GM20431 (cell line): ENCODE results near the gene CKAP5.
"Not testable (repeated sequence)": the region's sequence is repeated elsewhere in the genome, so short reads cannot be mapped to it uniquely, and the experiment has no call there.

Source experiments
- in situ Hi-C: fragments of 300-500 bp; cut with MseI, MboI; formaldehyde crosslinking; loops from one replicate; pipeline ENCODE4 v1.15.0; 2020; ENCODE audit warnings: low sequenced_read_pairs; ENCODE audit not compliant: unreplicated experiment

Gene CKAP5

DNA sequence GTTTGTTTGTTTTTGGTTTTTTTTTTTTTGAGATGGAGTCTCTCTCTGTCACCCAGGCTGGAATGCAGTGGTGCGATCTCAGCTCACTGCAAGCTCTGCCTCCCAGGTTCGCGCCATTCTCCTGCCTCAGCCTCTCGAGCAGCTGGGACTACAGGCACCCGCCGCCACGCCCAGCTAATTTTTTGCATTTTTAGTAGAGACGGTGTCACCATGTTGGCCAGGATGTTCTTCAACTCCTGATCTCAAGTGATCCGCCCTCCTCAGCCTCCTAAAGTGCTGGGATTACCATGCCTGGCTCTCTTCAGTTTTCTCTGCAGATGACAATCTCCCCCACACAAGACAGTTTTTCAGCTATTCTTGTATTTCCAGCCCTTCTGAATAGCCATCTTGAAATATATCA, 136.7 kb downstream of the CKAP5 start:
- in situ Hi-C loops, result not testable (repeated sequence)

DNA sequence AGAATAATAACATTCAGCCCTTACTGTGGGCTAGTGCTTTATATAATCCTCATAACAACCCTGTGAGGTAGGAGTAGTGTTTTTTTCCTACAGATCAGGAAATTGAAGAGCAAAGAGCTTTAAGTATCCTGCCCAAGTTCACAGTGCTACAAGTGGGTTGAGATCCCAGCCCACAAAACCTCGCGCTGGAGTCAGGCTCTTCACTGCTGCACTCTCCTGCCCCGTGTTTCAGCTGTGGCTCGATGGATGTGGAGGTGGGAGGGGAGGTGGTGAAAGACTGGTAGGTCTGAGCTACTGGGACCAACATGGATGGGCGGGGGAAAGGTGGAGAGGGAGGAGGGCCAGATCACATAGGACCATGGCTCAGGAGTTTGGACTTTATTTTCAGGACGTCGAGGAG, 139.2 kb downstream of the CKAP5 start:
- in situ Hi-C loops, result no loop called here

GRCh38 chr11:46705070-46705688, 140.9 kb downstream of the CKAP5 start:
- in situ Hi-C loops, result no loop called here

DNA sequence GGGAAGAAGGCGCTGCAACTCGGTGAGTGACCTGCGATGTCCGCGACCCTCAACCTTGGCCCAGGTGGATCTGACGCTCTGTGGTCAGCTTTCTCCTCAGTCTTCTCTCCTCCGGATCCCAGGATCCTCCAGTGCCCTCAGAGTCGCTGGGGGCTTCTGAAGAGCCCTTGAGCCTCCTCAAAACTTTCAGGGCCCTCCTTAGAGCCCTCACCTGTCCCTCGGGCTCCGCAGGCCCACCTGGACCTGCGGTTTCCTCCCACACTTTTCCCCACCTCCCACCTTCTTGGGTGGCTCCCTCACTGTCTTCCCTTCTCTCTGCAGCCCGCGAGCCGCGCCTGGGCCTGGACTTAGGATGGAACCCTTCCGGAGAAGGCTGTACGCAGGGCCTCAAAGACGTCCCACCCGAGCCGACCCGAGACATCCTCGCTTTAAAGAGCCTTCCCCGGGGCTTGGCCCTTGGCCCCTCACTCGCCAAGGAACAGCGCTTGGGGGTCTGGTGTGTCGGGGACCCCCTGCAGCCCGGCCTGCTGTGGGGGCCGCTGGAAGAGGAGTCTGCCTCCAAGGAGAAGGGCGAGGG, 144.9 kb downstream of the CKAP5 start:
- in situ Hi-C loops, result no loop called here

DNA sequence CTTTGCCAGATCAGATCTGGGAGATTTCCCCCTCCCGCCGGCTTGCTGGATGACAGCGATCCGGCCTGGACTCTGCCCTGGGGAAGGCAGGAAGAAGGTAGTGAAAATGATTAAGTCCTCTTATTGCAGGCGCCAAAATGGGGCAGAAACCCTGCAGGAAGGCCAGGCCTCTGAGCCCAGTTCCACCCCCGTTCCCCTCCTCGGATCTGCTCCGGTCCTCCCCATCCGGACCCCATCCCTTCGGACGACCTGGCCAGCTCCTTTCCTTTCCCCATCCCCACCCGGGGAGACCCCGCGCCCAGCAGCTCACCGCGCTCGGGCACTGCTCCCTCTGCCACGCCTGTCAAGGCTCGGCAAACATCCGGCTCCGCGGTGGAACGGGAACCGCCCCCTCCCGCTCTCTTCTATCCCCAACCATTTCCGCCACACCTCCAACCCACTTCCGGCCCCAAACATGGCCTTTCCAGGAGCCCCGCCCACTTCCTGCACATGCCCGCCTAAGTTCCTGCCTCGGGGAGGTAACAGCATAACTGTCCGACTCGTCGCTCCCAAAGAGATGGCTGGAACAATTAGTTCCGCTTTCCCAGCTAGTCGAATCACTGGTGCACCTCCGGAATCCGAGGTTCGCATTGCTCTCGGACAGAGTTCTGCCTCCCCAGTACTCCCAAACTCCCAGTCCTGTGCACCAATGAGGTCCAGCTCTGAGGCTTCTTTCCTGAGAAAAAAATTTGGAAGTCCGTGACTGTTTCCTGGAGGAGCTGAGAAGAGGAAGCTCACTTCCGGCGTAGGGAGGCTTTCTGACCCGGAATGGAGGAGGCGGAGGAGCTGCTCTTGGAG, 145.6 kb downstream of the CKAP5 start, which contains the start of the genes ARHGAP1 and ZNF408:
TSS of gene ARHGAP1 (minus strand) at position 379 of the 837 bp plus-strand sequence. CDS start 4,512 bp downstream, outside the sequence.
TSS of gene ZNF408 (plus strand) at position 791 of the 837 bp plus-strand sequence. CDS start at position 808, 17 bp downstream.
- in situ Hi-C loops, result no loop called here

GRCh38 chr11:46698597-46698996, 147.5 kb downstream of the CKAP5 start:
- in situ Hi-C loops, result no loop called here

GRCh38 chr11:46697723-46698122, 148.4 kb downstream of the CKAP5 start:
- in situ Hi-C loops, result no loop called here

- in situ Hi-C loops, result no loop called here
These were observed 148.8 kb downstream of the CKAP5 start for GRCh38 chr11:46697303-46697702.

DNA sequence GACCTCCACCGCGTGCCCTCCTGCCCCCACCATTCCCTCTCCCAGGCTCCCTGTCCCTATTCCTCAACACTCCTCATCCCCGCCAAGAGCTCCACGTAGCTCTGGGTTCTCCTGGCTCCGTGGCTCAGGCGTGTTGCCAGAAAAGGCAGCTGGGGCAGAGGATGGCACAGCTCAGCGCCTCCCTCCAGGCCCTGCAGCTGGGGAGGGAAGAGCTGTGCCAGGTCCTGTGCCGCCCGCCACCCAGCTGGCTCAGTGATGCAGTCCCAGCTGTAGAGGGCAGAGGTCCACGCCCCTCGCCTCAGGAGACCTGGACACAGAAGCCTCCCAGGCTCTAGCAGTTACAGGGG, 149.9 kb downstream of the CKAP5 start:
- in situ Hi-C loops, result no loop called here

GRCh38 chr11:46695345-46696211, 150.5 kb downstream of the CKAP5 start:
- in situ Hi-C loops, result no loop called here

DNA sequence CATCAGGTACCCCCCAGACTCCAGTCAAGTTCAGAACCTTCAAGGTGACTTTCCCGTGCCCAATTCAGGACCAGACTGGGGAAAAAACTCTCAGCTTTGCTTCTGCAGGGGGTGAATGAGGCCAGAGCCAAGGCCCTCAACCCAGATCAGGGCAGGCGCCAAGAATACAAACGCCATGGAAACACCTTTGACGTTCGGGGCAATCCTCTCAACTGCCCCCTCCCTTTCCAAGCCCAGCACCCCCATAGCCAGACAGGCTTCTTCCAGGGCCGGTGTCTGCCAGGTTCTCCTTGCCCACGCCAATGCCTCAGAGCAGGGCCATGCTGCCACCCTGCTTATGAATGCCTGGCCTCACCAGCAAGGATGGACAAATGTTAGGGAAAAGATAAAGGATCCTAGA, 151.5 kb downstream of the CKAP5 start:
- in situ Hi-C loops, result no loop called here

- in situ Hi-C loops, result no loop called here
These were observed 152.0 kb downstream of the CKAP5 start for GRCh38 chr11:46694072-46694471.

- in situ Hi-C loops, result no loop called here
These were observed 152.5 kb downstream of the CKAP5 start for GRCh38 chr11:46693597-46694012.
